ENCODE results near the gene ZXDA.
"Not testable (repeated sequence)": the region's sequence is repeated elsewhere in the genome, so short reads cannot be mapped to it uniquely, and the experiment has no call there.

The ZXDA gene, protein sequence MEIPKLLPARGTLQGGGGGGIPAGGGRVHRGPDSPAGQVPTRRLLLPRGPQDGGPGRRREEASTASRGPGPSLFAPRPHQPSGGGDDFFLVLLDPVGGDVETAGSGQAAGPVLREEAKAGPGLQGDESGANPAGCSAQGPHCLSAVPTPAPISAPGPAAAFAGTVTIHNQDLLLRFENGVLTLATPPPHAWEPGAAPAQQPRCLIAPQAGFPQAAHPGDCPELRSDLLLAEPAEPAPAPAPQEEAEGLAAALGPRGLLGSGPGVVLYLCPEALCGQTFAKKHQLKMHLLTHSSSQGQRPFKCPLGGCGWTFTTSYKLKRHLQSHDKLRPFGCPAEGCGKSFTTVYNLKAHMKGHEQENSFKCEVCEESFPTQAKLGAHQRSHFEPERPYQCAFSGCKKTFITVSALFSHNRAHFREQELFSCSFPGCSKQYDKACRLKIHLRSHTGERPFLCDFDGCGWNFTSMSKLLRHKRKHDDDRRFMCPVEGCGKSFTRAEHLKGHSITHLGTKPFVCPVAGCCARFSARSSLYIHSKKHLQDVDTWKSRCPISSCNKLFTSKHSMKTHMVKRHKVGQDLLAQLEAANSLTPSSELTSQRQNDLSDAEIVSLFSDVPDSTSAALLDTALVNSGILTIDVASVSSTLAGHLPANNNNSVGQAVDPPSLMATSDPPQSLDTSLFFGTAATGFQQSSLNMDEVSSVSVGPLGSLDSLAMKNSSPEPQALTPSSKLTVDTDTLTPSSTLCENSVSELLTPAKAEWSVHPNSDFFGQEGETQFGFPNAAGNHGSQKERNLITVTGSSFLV
- long read RNA-seq, donor 1, full-length matches to known transcripts = 9 of 9 reads
- long read RNA-seq, donor 1, partial matches to known transcripts = 0 of 9 reads
- long read RNA-seq, donor 1, other reads (novel, unspliced or antisense) = 0 of 9 reads
- long read RNA-seq, donor 2, full-length matches to known transcripts = 6 of 6 reads
- long read RNA-seq, donor 2, partial matches to known transcripts = 0 of 6 reads
- long read RNA-seq, donor 2, other reads (novel, unspliced or antisense) = 0 of 6 reads
- long read RNA-seq, donor 3, full-length matches to known transcripts = 4 of 4 reads
- long read RNA-seq, donor 3, partial matches to known transcripts = 0 of 4 reads
- long read RNA-seq, donor 3, other reads (novel, unspliced or antisense) = 0 of 4 reads
- long read RNA-seq, donor 4, full-length matches to known transcripts = 6 of 6 reads
- long read RNA-seq, donor 4, partial matches to known transcripts = 0 of 6 reads
- long read RNA-seq, donor 4, other reads (novel, unspliced or antisense) = 0 of 6 reads
- long read RNA-seq, donor 5, full-length matches to known transcripts = 5 of 5 reads
- long read RNA-seq, donor 5, partial matches to known transcripts = 0 of 5 reads
- long read RNA-seq, donor 5, other reads (novel, unspliced or antisense) = 0 of 5 reads
- long read RNA-seq, donor 6, full-length matches to known transcripts = 11 of 11 reads
- long read RNA-seq, donor 6, partial matches to known transcripts = 0 of 11 reads
- long read RNA-seq, donor 6, other reads (novel, unspliced or antisense) = 0 of 11 reads
- long read RNA-seq, donor 7, full-length matches to known transcripts = 13 of 13 reads
- long read RNA-seq, donor 7, partial matches to known transcripts = 0 of 13 reads
- long read RNA-seq, donor 7, other reads (novel, unspliced or antisense) = 0 of 13 reads
- long read RNA-seq, donor 8, full-length matches to known transcripts = 7 of 7 reads
- long read RNA-seq, donor 8, partial matches to known transcripts = 0 of 7 reads
- long read RNA-seq, donor 8, other reads (novel, unspliced or antisense) = 0 of 7 reads

DNA sequence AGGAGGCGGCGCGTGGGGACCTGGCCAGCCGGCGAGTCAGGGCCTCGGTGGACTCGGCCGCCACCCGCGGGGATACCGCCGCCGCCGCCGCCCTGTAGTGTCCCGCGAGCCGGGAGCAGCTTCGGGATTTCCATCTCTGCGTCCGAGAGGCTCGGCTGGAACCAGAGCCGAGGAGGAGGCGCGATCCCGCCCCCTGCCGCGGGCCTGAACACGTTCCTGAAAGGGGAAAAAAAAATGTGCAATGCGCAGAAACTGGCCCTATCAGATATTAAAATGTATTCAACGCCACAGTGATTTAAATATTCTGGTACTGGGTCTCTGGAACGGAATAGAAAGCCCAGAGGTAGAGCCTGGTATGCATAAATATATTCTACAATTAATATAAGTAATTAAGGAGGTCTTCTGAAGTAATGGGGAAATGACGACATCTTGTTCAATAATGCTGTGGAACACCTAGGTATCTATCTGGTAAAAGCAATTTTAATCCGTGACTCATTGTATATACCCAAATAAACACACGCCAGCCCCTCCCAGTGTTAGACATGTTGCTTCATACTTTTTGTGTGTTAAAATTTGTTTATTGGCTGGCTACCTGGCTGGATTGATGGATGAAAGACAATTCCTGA is at the start of gene ZXDA:
ZXDA (minus strand) TSS at position 172 of the 626 bp plus-strand sequence; CDS start at position 134, 38 bp downstream.
- peak; percentile 23 for DNase-seq

DNA sequence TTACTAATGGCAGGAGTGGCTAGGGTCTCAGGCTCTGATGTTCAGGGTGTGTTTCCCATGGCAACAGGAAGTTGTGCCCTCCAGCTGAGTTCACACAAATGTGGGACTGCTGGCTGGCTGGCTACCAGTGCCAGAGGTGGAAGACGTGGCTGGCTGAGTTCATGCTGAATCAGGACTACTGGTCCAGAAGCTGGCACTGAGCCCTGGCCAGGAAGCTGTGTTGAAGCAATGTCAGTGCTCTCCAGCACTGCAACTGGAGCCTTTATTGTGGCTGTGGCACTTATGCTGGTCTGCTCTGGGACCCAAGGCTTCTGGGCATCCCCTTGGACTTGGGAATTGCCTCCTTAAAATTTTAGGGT is 42.0 kb upstream of the ZXDA start:
- DNase-seq = no peak

DNA sequence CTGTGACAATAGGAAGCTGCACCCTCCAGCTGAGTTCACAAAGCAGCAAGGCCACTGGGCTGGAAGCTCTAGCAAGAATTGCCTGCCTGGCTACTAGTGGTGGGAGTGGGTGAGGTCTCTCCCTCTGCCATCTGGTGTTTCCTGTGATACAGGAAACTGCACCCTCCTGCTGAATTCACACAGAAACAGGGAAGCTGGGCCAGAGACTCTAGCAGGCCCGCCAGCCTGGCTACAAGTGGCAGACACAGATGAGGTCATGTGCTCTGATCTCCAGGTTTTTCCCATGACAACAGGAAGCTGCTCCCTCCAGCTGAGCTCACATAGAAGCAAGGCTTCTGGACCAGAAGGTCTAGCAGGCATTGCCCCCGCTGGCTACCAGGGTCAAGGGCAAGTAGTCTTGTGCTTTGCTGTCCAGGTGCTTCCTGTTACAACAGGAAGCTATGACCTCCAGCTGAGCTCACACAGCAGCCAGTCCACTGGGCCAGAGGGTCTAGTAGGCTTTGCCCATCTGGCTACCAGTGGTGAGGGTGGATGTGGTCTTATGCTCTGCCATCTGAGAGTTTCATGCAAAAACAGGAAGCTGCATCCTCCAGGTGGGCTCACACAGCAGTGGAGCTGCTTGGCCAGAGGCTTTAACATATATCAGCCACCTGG is 41.5 kb upstream of the ZXDA start:
- DNase-seq = no peak

DNA sequence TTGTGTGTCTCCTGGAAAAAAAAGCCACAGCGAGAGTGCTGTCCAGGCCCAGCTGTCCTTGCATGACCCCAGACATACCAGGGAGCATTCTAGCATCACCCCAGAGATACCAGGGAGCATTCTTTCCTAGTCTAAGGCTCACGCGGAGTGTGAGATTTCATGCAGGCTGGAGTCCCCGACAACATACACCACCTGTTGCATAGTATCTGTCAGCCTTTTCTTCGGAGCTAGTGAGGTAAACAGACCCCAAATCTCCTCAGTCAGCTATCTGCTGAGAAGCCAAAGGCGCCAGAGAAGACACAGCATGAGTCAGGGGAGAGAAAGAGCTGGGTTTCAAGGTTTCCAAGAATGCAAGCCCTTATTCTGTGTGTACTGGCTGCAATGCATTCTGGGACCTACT is 23.1 kb upstream of the ZXDA start:
- DNase-seq = no peak

DNA sequence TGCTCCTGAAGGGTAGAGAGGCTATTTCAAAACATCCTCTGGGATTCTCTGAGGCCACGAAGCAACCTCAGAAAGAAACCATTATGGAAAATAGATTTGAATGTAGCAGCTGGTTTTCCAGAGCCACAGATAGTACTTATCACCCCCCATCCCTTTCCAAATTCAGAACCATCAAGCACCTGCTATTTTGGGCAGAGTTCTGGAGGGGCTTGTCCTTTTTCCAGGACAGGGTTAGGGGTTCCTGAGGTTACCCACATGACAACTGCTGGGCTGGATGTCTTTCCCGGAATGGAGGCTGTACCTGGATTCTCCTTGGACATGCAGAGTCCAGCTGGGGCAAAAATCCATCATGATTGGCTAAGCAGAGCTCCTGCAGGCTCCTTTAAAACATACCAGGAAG is 22.0 kb upstream of the ZXDA start:
- DNase-seq = no peak

DNA sequence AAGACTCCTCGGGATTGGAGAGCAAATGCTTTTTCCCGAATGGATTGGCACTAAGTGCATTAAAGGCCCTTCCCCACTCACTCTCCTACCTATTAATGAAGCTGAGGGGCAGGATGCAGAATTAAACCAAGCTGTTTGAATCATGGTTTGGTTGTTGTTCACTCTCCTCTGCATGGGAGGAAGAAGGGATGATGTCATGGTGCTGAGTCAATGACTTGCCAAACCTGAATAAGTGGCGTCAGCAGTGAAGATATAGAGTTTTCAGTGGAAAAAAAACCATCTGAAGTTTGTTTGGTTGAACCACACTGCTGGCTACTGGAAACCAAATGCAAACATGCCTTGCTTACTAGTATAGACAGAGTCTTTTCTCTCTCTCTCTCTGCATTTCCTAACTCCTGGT is 19.8 kb upstream of the ZXDA start:
- DNase-seq = no peak

DNA sequence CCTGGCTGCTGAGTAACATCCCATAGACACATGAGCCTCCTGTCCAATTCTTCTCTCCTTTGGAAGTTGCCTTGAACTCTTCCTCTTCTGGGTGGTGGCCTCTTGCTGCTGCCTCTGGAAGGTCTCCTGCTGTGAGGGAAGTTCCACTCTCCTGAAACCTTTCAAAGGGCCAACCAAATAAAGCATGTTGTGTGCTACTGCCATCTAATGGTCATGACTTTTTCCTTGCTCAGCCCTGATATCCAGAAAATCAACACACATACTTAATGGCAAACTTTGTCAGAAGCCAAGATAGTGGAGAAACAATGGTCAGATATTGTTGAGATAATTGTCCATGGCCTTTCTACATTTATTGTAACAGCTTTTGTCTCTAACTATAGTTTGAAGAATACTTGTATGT is 19.1 kb upstream of the ZXDA start:
- DNase-seq = no peak

DNA sequence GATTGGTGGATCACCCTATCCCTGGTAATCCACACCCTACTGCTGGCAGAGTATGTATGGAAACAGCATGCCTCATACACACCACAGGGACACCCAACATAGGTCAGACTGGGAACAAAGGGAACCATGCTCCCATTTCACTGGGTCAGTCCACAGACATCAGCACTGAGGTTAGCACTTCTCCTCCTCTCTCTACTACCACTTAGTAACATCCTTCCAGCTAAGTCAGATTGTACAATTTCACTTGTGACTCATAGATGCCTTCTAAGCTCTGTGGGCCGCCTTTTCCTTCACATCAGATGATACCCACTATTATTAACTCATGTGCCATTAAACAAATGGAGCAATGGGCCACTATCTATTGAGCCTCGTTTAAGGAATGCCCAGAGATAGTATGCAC is 15.5 kb upstream of the ZXDA start:
- DNase-seq = no peak

DNA sequence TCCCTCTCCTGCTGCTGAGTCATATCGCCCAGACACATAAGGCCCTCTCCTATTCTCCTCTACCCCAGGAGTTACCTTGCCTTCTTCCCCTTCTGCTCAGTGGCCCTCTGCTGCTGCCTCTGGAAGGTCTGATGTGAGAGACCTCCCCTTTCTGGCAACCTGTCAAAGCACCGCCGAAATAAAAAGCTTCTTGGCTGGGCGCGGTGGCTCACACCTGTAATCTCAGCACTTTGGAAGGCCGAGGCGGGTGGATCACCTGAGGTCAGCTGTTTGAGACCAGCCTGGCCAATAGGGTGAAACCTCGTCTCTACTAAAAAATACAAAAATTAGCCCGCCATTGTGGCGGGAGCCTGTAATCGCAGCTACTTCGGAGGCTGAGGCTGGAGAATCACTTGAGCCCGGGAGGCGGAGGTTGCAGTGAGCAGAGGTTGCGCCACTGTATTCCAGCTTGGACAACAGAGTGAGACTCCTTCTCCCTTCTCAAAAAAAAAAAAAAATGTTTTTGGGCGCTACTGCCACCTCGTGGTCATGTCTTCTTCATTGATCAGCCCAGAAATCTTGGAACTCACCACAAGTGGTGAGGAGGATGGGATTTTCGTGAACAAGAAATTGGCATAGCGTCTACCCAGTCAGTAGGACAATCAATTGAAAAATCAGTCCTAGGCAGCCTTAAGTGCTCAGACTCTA is 8.6 kb upstream of the ZXDA start:
- DNase-seq = no peak

DNA sequence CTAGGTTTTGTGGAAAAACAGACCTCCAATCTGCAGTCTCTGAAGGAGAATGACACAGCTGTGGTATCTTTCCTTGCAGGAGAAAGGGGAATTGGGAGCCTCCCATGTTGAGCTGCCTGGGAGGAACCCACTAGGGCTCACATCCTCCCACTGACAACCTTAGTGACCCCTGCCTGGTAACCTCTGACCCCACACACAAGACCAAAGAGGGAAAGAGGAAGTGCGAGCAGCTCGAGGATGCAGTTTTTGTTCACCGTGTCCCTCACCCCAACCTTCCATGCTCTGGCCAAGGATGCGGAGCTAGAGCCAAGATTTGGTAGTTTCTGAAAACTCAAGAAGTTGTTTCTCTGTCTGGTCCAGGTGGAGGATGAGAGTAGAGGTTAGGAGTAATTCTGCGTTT is 5.4 kb upstream of the ZXDA start:
- no peak for DNase-seq

DNA sequence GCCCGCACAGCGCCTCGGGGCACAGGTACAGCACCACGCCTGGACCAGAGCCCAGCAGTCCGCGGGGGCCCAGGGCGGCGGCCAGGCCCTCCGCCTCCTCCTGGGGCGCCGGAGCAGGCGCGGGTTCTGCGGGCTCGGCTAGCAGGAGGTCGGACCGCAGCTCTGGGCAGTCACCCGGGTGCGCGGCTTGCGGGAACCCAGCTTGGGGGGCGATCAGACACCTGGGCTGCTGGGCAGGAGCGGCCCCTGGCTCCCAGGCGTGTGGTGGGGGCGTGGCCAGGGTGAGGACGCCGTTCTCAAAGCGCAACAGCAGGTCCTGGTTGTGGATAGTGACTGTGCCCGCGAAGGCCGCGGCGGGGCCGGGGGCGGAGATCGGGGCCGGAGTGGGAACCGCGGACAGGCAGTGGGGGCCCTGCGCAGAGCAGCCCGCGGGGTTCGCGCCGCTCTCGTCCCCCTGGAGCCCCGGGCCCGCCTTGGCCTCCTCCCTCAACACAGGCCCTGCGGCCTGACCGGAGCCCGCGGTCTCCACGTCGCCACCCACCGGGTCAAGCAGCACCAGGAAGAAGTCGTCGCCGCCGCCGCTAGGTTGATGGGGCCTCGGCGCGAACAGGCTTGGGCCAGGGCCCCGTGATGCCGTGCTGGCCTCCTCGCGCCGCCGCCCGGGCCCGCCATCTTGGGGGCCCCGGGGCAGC is 517 bp downstream of the ZXDA start:
- peak; percentile 78 for DNase-seq

DNA sequence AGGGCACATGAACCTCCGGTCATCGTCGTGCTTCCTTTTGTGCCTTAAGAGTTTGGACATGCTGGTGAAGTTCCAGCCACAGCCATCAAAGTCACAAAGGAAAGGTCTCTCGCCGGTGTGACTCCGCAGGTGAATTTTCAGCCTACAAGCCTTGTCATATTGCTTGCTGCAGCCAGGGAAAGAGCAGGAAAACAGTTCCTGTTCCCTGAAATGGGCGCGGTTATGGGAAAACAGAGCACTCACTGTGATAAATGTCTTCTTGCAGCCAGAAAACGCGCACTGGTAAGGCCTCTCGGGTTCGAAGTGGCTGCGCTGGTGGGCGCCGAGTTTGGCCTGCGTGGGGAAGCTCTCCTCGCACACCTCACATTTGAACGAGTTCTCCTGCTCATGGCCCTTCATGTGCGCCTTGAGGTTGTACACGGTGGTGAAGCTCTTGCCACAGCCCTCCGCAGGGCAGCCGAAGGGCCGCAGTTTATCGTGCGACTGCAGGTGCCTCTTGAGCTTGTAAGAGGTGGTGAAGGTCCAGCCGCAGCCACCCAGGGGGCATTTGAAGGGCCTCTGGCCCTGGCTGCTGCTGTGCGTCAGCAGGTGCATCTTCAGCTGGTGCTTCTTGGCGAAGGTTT is 1.2 kb downstream of the ZXDA start:
- DNase-seq = not testable (repeated sequence)

DNA sequence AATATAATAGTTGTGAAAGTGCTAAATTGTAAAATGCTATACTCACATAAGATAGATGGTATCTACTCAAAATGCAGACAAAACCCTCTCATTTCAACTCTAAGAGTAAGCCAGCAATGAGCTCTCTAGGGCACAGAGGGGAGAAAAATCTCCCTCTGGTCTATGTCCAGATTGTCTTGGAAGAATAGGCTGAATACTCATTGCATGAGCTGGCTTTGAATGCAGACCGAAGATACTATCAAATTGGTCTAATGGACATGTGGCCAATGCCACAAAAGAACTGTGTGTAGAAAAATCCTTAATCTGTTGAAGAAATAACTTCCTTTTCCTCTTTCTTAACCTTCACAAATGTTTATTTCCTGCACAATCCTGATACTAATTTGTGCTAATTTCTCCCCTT is 3.5 kb downstream of the ZXDA start:
- no peak for DNase-seq

DNA sequence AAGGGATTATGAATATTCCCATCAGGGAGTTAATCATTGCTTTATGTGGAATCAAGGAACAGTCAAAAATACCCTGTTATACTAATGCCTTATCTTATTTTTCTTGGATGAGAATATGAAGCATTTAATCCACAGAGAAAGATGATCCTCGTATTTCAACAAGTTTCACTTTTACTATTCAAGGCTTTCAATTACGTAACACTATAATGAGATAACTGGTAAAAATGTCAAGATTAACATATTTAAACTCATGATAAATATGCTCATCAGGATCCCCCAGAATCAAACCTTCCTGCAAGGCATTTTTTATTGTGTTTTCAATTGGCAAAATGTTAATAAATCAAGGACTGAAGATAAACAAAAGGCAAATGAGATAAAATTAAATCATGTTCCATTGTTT is 5.1 kb downstream of the ZXDA start:
- no peak for DNase-seq

DNA sequence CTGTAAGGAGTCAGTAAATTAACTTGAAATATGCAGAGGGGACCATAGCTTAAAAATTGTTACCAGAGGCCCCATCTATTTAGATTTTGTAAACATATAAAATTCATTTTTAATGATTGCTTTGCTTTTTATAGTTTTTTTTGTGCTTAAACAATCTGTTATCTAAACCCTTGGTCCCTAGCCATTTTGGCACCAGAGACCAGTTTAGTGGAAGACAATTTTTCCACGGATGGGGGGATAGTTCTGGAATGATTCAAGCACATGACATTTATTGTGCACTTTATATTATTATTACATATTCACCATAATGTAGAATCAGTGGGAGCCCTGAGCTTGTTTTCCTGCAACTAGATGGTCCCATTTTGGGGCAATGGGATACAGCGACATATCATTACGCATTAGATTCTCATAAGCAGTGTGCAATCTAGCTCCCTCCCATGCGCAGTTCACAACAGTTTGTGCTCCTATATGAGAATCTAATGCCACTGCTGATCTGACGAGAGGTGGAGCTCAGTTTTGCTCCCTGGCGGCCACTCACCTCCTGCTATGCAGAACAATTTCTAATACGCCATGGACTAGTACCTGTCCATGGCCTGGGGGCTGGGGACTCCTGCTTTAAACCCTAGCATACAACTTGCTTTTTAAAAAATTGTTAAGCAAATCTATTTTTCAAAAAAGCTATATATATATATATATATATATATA is 5.9 kb downstream of the ZXDA start:
- no peak for DNase-seq

DNA sequence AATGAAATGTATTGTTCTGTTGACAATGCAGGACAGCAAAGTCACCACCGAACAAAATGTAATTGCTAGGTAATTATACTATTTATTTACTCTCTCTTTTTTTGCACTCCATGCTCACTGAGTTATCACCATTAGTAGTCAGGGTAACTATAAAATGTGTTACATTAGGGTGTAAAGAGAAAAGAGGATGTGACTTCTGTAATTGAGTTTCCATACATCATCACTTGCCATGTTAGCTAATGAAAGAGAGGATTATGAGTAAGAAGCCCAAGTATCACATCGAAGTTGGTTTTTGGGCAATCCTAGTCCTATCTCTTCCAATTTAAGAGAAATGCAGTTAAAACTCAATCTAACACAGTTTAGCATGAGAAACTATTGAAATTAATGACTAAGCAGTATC is 7.6 kb downstream of the ZXDA start:
- no peak for DNase-seq

DNA sequence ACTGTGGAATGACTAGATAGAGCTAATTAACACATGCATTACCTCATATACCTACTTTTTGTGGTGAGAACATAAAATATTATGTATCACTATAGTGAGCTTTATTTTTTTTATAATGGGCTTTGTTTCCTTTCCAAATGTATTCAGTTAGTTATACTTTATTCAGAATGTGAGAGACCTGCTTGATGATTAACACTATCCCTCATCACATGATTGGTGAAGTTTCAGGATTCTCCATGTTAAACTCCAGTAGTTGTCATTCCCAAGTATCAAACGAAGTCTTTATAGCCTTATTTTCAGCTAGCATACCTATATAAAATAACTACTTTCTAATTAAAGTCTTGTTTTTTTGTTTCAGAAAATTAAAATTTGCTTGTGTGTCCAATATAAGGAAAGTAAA is 8.8 kb downstream of the ZXDA start:
- no peak for DNase-seq

DNA sequence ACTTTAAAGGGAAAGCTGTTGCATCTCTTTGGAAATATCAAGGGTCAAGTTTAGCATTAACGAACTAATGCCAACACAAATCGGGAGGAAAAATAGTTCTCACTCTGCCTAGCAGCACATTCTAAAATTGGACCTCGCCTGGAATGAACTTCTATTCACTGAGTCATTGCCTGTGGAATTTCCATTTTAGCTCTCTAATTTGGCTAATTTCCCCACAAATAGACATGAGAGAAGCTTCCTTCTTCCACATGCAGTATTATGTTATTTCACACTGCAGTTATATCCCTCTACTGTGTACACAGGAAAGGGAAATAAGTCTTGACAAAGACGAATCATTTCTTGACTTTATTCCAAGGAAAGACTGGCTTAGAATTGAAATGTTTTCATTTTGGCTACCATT is 9.3 kb downstream of the ZXDA start:
- no peak for DNase-seq

All from right kidney (tissue), 9 donors.